SJSA1 (cell line): ENCODE measurements around the gene PLEKHA6. TPM values are rescaled to one million over a fixed set of nuclear protein-coding genes. Genes with fewer than 3 reads are reported as not detected.

Source experiments
- DNase-seq, 2 experiments: peaks; one replicate each; pipeline ENCODE4 v3.0.0-alpha.2; 2015 to 2020; ENCODE audit warnings: low spot score in 2 of 2, low read depth in 1 of 2
- H3K27ac ChIP-seq: fragments of 250-450 bp; sonication (Bioruptor Pico); 2 replicates; pipeline ENCODE4 v1.5.1; 2020; ENCODE audit warnings: mild to moderate bottlenecking, moderate library complexity
- H3K27me3 ChIP-seq: fragments of 250-450 bp; sonication (Bioruptor Pico); replicated peaks from 2 replicates; pipeline ENCODE4 v1.5.1; 2020; ENCODE audit warnings: mild to moderate bottlenecking, moderate library complexity
- H3K36me3 ChIP-seq: fragments of 250-450 bp; sonication (Bioruptor Pico); 2 replicates; pipeline ENCODE4 v1.5.1; 2020; ENCODE audit warnings: mild to moderate bottlenecking
- H3K4me1 ChIP-seq: fragments of 250-450 bp; sonication (Bioruptor Pico); replicated peaks from 2 replicates; pipeline ENCODE4 v1.6.1; 2021; ENCODE audit warnings: mild to moderate bottlenecking
- H3K4me3 ChIP-seq: fragments of 250-450 bp; sonication (Bioruptor Pico); 2 replicates; pipeline ENCODE4 v1.5.1; 2020; ENCODE audit warnings: mild to moderate bottlenecking
- H3K9me3 ChIP-seq: fragments of 250-450 bp; sonication (Bioruptor Pico); replicated peaks from 2 replicates; pipeline ENCODE4 v1.5.1; 2020; ENCODE audit warnings: mild to moderate bottlenecking
- total RNA-seq: library from RNA; depleted of rRNA; stranded (reverse); fragments of >200 nt; shearing (Covaris generic); gene quantifications from 2 replicates; pipeline ENCODE4 v1.2.3, GENCODE V29; 2014

Gene PLEKHA6
- total RNA-seq, 1 experiment from 2014 or later: 0.76 TPM

GRCh38 chr1:204294357-204294756 lies 65.4 kb downstream of the PLEKHA6 start:
- Histone ChIP-seq H3K4me3 (no peak overlapping the region), H3K36me3 (no peaks in the 10 kb centered on the region), H3K27me3 (no peaks in the 10 kb centered on the region), H3K27ac (peak overlapping the region; percentile 61), H3K9me3 (no peaks in the 10 kb centered on the region), H3K4me1 (peaks cover 48% of the 10 kb centered on the region)
- DNase-seq: peak; percentile 72 to 87

- Histone ChIP-seq H3K9me3 (no peaks in the 10 kb centered on the region), H3K4me1 (peaks cover 48% of the 10 kb centered on the region), H3K36me3 (no peaks in the 10 kb centered on the region), H3K27me3 (no peaks in the 10 kb centered on the region), H3K4me3 (no peak overlapping the region), H3K27ac (peak overlapping the region; percentile 35)
- no peak for DNase-seq
Measured at GRCh38 chr1:204293605-204294337, 66.0 kb downstream of the PLEKHA6 start.

GRCh38 chr1:204292740-204293139 lies 67.0 kb downstream of the PLEKHA6 start:
- peaks cover 53% of the 10 kb centered on the region for H3K4me1 ChIP-seq
- H3K36me3 ChIP-seq: no peaks in the 10 kb centered on the region
- no peak overlapping the region for H3K27ac ChIP-seq
- no peaks in the 10 kb centered on the region for H3K27me3 ChIP-seq
- no peak overlapping the region for H3K4me3 ChIP-seq
- H3K9me3 ChIP-seq: no peaks in the 10 kb centered on the region
- DNase-seq: no peak

GRCh38 chr1:204289280-204289679 lies 70.4 kb downstream of the PLEKHA6 start:
- Histone ChIP-seq H3K4me3 (no peak overlapping the region), H3K27ac (no peak overlapping the region), H3K9me3 (no peaks in the 10 kb centered on the region), H3K36me3 (no peaks in the 10 kb centered on the region), H3K4me1 (peaks cover 34% of the 10 kb centered on the region), H3K27me3 (no peaks in the 10 kb centered on the region)
- no peak for DNase-seq

- H3K27me3 ChIP-seq: no peaks in the 10 kb centered on the region
- DNase-seq: peak in 1 of 2 experiments; percentile 7
- H3K27ac ChIP-seq: no peak overlapping the region
Measured at GRCh38 chr1:204288021-204288588, 71.6 kb downstream of the PLEKHA6 start.

GRCh38 chr1:204287466-204287891 lies 72.2 kb downstream of the PLEKHA6 start:
- Histone ChIP-seq H3K36me3 (no peaks in the 10 kb centered on the region), H3K4me3 (no peak overlapping the region), H3K9me3 (no peaks in the 10 kb centered on the region), H3K27me3 (no peaks in the 10 kb centered on the region), H3K27ac (no peak overlapping the region), H3K4me1 (peaks cover 18% of the 10 kb centered on the region)
- DNase-seq: peak in 1 of 2 experiments; percentile 10

More at GRCh38 chr1:204288021-204288588, 71.6 kb downstream of the PLEKHA6 start:
- H3K4me1 ChIP-seq: peaks cover 22% of the 10 kb centered on the region
- H3K36me3 ChIP-seq: no peaks in the 10 kb centered on the region
- H3K9me3 ChIP-seq: no peaks in the 10 kb centered on the region
- H3K4me3 ChIP-seq: no peak overlapping the region

- Histone ChIP-seq H3K36me3 (no peaks in the 10 kb centered on the region), H3K9me3 (no peaks in the 10 kb centered on the region), H3K4me1 (peaks cover 18% of the 10 kb centered on the region), H3K4me3 (no peak overlapping the region), H3K27ac (no peak overlapping the region), H3K27me3 (no peaks in the 10 kb centered on the region)
- peak in 1 of 2 experiments; percentile 21 for DNase-seq
Measured at GRCh38 chr1:204286831-204287421, 72.8 kb downstream of the PLEKHA6 start.

GRCh38 chr1:204286315-204286714 lies 73.4 kb downstream of the PLEKHA6 start:
- DNase-seq: no peak
- Histone ChIP-seq H3K27me3 (no peaks in the 10 kb centered on the region), H3K9me3 (no peaks in the 10 kb centered on the region), H3K36me3 (no peaks in the 10 kb centered on the region), H3K27ac (no peak overlapping the region), H3K4me1 (peaks cover 18% of the 10 kb centered on the region), H3K4me3 (no peak overlapping the region)

- no peaks in the 10 kb centered on the region for H3K9me3 ChIP-seq
- H3K27me3 ChIP-seq: no peaks in the 10 kb centered on the region
- no peak for DNase-seq
- no peaks in the 10 kb centered on the region for H3K36me3 ChIP-seq
- no peak overlapping the region for H3K27ac ChIP-seq
- H3K4me1 ChIP-seq: peaks cover 18% of the 10 kb centered on the region
- H3K4me3 ChIP-seq: no peak overlapping the region
Measured at GRCh38 chr1:204285436-204286305, 74.1 kb downstream of the PLEKHA6 start.

GRCh38 chr1:204284929-204285328 lies 74.8 kb downstream of the PLEKHA6 start:
- Histone ChIP-seq H3K27ac (no peak overlapping the region), H3K4me1 (peaks cover 18% of the 10 kb centered on the region), H3K4me3 (no peak overlapping the region), H3K9me3 (no peaks in the 10 kb centered on the region), H3K36me3 (no peaks in the 10 kb centered on the region), H3K27me3 (0 out of 2 replicates have a peak, but pooled peaks cover 7% of the 10 kb centered on the region)
- DNase-seq: no peak

GRCh38 chr1:204283711-204284651 lies 75.7 kb downstream of the PLEKHA6 start:
- no peak overlapping the region for H3K4me3 ChIP-seq
- no peak for DNase-seq
- H3K36me3 ChIP-seq: no peaks in the 10 kb centered on the region
- H3K27ac ChIP-seq: no peak overlapping the region
- H3K9me3 ChIP-seq: no peaks in the 10 kb centered on the region
- H3K4me1 ChIP-seq: peaks cover 18% of the 10 kb centered on the region
- peaks cover 7% of the 10 kb centered on the region; the same call in 1 of the 2 replicates for H3K27me3 ChIP-seq

GRCh38 chr1:204282761-204283221 lies 76.9 kb downstream of the PLEKHA6 start:
- H3K9me3 ChIP-seq: no peaks in the 10 kb centered on the region
- peaks cover 14% of the 10 kb centered on the region for H3K4me1 ChIP-seq
- H3K27ac ChIP-seq: no peak overlapping the region
- H3K4me3 ChIP-seq: no peak overlapping the region
- no peaks in the 10 kb centered on the region for H3K36me3 ChIP-seq
- peaks cover 12% of the 10 kb centered on the region; the same call in 1 of the 2 replicates for H3K27me3 ChIP-seq
- no peak for DNase-seq
